Pancreas (tissue), 10 donors: ENCODE results near the gene HHIPL1. TPM values are rescaled to one million over a fixed set of nuclear protein-coding genes. Genes with fewer than 3 reads are reported as not detected.

Experiments
- ATAC-seq, 4 donors: fragments of 200-7000 bp; cut with Tn5 transposase; one replicate each; pipeline versions ENCODE4 v1.8.0 to v1.9.1; 2020; ENCODE audit warnings: mild to moderate bottlenecking in 4 of 4, moderate library complexity in 4 of 4
- DNase-seq, 6 donors: peaks; one replicate each; pipeline ENCODE4 v3.0.0-alpha.2; 2020
- FAIRE-seq: peaks from 2 replicates; lab custom pipeline; 2012; peaks lifted over from hg19 to GRCh38; lab: Jason Lieb, UNC
- H3K27ac ChIP-seq, 4 donors: fragments of 200-600 bp; sonication (generic); 1 replicate in 3 of 4; 2 replicates in 1 of 4; pipeline versions ENCODE4 v1.5.0 to v1.8.0; 2020
- H3K27me3 ChIP-seq, 4 donors: fragments of 200-600 bp; one replicate each; pipeline ENCODE4 v1.8.0; 2021
- H3K36me3 ChIP-seq, 3 donors: fragments of 200-600 bp; sonication (generic) in 1 of 3; one replicate each; pipeline versions ENCODE4 v1.5.0 to v1.8.0; 2020 to 2021
- H3K4me1 ChIP-seq, 3 donors: fragments of 200-600 bp; one replicate each; pipeline ENCODE4 v1.8.0; 2021
- H3K4me3 ChIP-seq, 4 donors: fragments of 200-600 bp; sonication (generic) in 2 of 4; one replicate each; pipeline versions ENCODE4 v1.5.0 to v1.8.0; 2020 to 2021
- H3K9me3 ChIP-seq, 4 donors: fragments of 200-600 bp; one replicate each; pipeline ENCODE4 v1.8.0; 2021
- CTCF ChIP-seq, 4 donors: fragments of 200-600 bp; sonication (generic) in 3 of 4; IDR thresholded peaks; one replicate each; pipeline versions ENCODE4 v1.5.0 to v1.8.0; 2021; ENCODE audit warnings: antibody characterized with exemption in 4 of 4
- WGBS, 2 donors: extraction: QIAGEN DNeasy Blood & Tissue Kit; methylation state at CpG; one replicate each; pipeline ENCODE4 v1.1.7; 2013; 5-methylcytosine and 5-hydroxymethylcytosine counted together
- intact Hi-C, 3 donors: fragments of 100-400 bp; cut with DNase I; formaldehyde crosslinking; loops; one replicate each; pipeline versions ENCODE4 v1.11.1 to v1.14.2; 2022
- polyA plus RNA-seq, 2 donors: library from polyadenylated mRNA; stranded (reverse); fragments of 200-250 nt; gene quantifications; one replicate each; pipeline ENCODE4 v1.2.3, GENCODE V29; 2013
- total RNA-seq, 6 donors: library from RNA; stranded (reverse); fragmentation: NEBNext Ultra II Directional in 4 of 6; extraction: Animal tissue kit (Norgen Biotek cat#: 25700) in 4 of 6; gene quantifications; one replicate each; pipeline versions ENCODE4 v1.2.1 to v1.2.4, GENCODE V29; 2021 to 2023
- donor health status: healthy with polysubstance abuse.
- donor health status: DM: no; HTN: no; CAD: no; lungs with moderate emphysema.
- donor health status: DM: no; HTN: no; CAD: no.
- donor health status: control.
- donor health status: control.
- donor health status: Bipolar disorder and iron deficiency.
- donor health status: DM: yes; HTN: yes; CAD: no.
- donor health status: DM: no; HTN: no; CAD: no.
- donor health status: DM: no; HTN: no; CAD: no.
- donor health status: DM: yes; HTN: yes; CAD: no.

Gene HHIPL1
- total and polyA plus RNA-seq, 8 donors, result 0.09 to 1.2 (median 0.23) TPM

- no peak for TF ChIP-seq CTCF (IDR thresholded peaks at IDR 0.05)
- Histone ChIP-seq H3K27me3 (no peaks in the 10 kb centered on the region), H3K9me3 (no peaks in the 10 kb centered on the region), H3K36me3 (no peaks in the 10 kb centered on the region), H3K27ac (no peak overlapping the region), H3K4me3 (no peak overlapping the region), H3K4me1 (peaks cover 0 to 6% (median 4%) of the 10 kb centered on the region in 3 donors)
- 77 to 78% methylated on average over 2 of the region's 2 CpGs for WGBS, 2 donors
- no peak for FAIRE-seq
- DNase-seq, result peak in 1 of 6 donors; percentile 25
- no peak for ATAC-seq
- intact Hi-C loops, result loop anchor here in 1 of 3 donors (5.0 kb wide), 1 partner anchor 208 kb away; no protein-coding TSS in a partner anchor
Observed at GRCh38 chr14:99679111-99679510, 34.2 kb downstream of the HHIPL1 start.

DNA sequence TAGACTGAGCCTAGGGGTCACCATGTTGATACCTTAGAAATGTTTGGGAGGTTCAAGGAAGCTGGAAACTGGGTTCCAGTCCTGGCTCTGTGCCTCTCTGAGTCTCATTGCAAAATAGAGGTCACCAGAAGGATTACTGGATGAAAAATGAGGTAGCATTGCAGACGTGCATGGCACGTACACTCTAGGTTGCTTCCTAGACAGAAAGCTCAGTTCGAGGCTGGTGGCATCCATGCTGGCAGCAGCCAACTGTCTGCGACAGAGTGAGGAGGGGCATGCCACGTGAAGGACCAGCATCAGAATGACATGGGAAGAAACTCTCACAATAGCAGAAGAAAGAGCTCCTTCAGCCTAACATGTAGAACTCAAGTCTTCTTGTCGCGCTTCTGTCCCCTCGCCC lies 34.6 kb downstream of the HHIPL1 start:
- 68 to 82% methylated on average over 8 of the region's 8 CpGs for WGBS, 2 donors
- Histone ChIP-seq H3K36me3 (no peaks in the 10 kb centered on the region), H3K4me1 (peaks cover 0 to 6% (median 4%) of the 10 kb centered on the region in 3 donors), H3K9me3 (no peaks in the 10 kb centered on the region), H3K4me3 (no peak overlapping the region), H3K27ac (no peak overlapping the region), H3K27me3 (no peaks in the 10 kb centered on the region)
- FAIRE-seq (no peak), DNase-seq (peak in 1 of 6 donors; percentile 10), ATAC-seq (no peak)
- TF ChIP-seq CTCF (IDR thresholded peaks at IDR 0.05), result no peak
- intact Hi-C loops, result loop anchor here in 1 of 3 donors (5.0 kb wide), 1 partner anchor 208 kb away; no protein-coding TSS in a partner anchor

DNA sequence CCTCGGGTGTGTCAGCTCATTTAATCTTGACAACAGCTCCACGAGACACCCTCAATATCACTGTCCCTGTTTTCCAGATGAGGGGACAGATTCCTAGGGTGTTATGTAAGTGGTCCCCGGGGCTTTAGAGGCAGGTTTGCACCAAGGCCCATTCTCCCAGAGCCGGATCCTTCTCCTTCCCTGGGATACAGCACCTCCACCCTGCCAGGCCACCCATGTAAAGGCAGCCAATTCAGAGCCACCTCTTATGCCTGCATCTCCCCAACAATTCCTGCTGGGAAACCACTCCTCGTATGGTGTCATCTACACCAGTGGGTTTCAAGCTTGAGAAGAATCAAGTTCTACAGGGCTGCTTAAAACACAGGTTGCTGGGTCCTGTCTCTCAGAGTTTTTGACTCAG lies 35.1 kb downstream of the HHIPL1 start:
- FAIRE-seq (no peak), DNase-seq (no peak), ATAC-seq (no peak)
- no peak for TF ChIP-seq CTCF (IDR thresholded peaks at IDR 0.05)
- no peaks in the 10 kb centered on the region for H3K27me3 ChIP-seq
- 52 to 64% methylated on average over 5 of the region's 5 CpGs for WGBS, 2 donors
- H3K4me3 ChIP-seq, result no peak overlapping the region
- no peaks in the 10 kb centered on the region for H3K36me3 ChIP-seq
- intact Hi-C loops, result loop anchor here in 1 of 3 donors (5.0 kb wide), 1 partner anchor 207 kb away; no protein-coding TSS in a partner anchor
- H3K9me3 ChIP-seq, result no peaks in the 10 kb centered on the region
- H3K27ac ChIP-seq, result no peak overlapping the region
- H3K4me1 ChIP-seq, result peaks cover 0 to 6% (median 4%) of the 10 kb centered on the region in 3 donors

- ATAC-seq (no peak), FAIRE-seq (no peak), DNase-seq (peak in 1 of 6 donors; percentile 33)
- WGBS, 2 donors, result 48 to 59% methylated on average over 12 of the region's 12 CpGs
- Histone ChIP-seq H3K4me3 (no peak overlapping the region), H3K9me3 (no peaks in the 10 kb centered on the region), H3K4me1 (peaks cover 0 to 6% (median 4%) of the 10 kb centered on the region in 3 donors), H3K27ac (no peak overlapping the region), H3K27me3 (no peaks in the 10 kb centered on the region), H3K36me3 (no peaks in the 10 kb centered on the region)
- TF ChIP-seq CTCF (IDR thresholded peaks at IDR 0.05), result no peak
- intact Hi-C loops, result no loop called here
Observed at GRCh38 chr14:99681101-99681831, 36.3 kb downstream of the HHIPL1 start.

DNA sequence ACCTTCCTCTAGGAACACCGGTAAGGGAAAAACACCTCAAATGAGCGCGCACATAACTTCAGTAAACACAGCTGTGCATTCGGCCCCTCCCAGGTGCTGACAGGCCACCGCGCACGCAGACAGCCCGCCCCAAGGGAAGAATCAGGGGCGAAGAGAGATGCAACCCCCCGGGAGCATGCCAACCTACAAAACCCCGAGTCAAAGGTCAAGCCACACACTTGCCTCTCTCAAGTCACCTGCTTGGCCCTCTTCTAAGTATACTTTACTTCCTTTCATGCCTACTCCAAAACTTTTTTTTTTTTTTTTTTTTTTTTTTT lies 36.9 kb downstream of the HHIPL1 start:
- H3K4me1 ChIP-seq, result peaks cover 0 to 6% (median 4%) of the 10 kb centered on the region in 3 donors
- intact Hi-C loops, result no loop called here
- H3K4me3 ChIP-seq, result no peak overlapping the region
- WGBS, 2 donors, result 41 to 59% methylated on average over 11 of the region's 11 CpGs
- no peak for ATAC-seq
- H3K27ac ChIP-seq, result no peak overlapping the region
- H3K27me3 ChIP-seq, result no peaks in the 10 kb centered on the region
- no peak for TF ChIP-seq CTCF (IDR thresholded peaks at IDR 0.05)
- no peaks in the 10 kb centered on the region for H3K9me3 ChIP-seq
- H3K36me3 ChIP-seq, result no peaks in the 10 kb centered on the region
- peak in 1 of 6 donors; percentile 28 for DNase-seq
- no peak for FAIRE-seq
